Measurements from ENCODE around the gene PPM1L.
"Not testable (repeated sequence)": the region's sequence is repeated elsewhere in the genome, so short reads cannot be mapped to it uniquely, and the experiment has no call there.

The PPM1L gene

DNA sequence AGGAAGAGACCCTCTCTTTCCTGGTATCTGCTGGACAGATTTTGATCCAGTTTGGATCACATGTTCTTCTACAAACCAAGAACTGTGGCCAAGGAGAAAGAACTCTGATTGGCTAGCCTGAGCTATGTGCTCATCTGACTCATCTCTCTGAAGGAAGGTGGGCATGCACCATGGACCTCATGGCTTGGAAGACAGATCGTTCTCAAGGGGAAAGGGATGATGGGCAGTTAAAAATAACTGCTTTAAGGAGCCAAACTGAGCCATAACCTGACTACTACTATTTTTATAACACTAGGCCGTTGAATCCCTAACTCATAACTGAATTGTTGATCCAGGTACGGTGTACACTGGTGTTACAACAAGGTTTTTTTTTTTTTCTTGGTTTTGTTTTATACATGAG, 236.7 kb downstream of the PPM1L start:
- DNase-seq = no peak

DNA sequence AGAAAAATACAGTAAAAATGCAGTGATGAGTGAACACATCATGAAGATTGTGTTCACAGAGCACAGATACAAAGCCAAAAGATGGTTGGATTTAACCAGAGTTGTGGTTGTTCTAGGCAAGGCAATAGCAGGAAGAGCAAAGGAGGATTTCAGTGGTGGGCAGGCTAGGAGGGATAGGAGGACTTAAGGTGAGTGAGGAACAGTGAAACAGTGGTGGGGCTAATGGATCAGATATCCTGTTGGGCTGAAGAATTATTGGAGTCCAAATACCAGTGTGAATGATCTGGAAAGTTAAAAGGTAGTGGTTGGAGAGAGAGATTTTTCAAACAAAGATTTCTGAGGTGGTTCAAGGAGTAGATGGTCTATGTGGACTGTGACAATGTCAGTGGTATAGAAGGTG, 240.8 kb downstream of the PPM1L start:
- DNase-seq = no peak

DNA sequence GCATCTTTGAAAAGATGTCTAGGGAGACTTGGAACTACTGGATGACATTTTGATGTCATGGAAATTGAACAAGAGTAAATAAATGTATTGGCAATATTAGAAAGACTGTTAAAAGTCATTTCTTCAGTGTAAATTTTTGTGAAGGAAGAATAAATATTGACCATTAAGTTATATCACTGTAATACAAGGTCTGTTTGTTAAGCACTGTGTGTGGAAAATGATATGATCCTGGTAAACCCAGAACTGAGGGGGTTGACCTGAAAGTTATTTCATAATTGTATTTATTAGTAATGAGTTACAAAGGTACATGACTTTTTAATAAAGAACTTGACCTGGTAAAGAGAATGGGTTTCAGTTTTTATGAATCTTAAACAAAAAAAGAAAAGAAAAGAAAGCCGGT, 242.6 kb downstream of the PPM1L start:
- no peak for DNase-seq

DNA sequence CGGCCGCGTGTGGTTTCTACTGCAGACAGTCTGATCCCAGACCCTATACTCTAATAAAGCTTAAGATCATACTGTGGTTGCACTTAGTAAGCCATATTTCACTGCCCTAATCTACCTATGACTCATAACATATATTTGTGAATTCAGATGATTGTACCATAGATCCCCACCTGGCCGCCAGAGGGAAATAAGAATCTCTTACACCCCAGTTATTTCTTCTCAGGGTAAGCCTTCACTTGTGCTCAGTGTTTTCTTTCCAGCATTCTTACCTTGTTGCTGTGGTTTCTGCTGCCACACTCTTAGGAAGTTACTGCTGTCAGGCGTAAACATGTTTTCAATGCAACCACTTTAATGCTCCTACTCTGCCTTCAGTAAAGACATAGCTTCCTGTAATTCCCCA, 243.2 kb downstream of the PPM1L start:
- DNase-seq = no peak

DNA sequence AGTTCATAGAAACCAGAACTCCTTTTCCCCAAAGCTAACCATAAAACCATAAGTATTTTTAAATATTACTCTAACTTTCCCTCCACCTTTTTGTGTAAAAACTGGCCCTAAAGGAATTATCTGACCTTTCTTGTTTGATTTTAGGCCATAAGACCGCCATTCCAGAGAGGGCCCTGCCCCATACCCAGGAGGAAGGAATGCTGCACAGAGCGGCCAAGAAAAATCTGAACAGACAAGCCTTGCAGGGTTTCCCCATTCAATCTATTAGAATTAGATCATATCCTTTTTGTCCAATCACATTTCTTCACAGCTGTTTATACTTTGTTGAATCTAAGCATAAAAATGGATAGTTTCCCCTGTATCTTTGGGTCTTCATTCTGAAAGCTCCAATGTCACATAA, 252.1 kb downstream of the PPM1L start:
- no peak for DNase-seq

DNA sequence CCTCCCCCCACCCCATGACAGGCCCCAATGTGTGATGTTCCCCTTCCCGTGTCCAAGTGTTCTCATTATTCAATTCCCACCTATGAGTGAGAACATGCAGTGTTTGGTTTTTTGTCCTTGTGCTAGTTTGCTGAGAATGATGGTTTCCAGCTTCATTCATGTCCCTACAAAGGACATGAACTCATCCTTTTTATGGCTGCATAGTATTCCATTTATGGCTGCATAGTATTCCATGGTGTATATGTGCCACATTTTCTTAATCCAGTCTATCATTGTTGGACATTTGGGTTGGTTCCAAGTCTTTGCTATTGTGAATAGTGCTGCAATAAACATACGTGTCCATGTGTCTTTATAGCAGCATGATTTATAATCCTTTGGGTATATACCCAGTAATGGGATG, 254.1 kb downstream of the PPM1L start:
- DNase-seq = not testable (repeated sequence)

DNA sequence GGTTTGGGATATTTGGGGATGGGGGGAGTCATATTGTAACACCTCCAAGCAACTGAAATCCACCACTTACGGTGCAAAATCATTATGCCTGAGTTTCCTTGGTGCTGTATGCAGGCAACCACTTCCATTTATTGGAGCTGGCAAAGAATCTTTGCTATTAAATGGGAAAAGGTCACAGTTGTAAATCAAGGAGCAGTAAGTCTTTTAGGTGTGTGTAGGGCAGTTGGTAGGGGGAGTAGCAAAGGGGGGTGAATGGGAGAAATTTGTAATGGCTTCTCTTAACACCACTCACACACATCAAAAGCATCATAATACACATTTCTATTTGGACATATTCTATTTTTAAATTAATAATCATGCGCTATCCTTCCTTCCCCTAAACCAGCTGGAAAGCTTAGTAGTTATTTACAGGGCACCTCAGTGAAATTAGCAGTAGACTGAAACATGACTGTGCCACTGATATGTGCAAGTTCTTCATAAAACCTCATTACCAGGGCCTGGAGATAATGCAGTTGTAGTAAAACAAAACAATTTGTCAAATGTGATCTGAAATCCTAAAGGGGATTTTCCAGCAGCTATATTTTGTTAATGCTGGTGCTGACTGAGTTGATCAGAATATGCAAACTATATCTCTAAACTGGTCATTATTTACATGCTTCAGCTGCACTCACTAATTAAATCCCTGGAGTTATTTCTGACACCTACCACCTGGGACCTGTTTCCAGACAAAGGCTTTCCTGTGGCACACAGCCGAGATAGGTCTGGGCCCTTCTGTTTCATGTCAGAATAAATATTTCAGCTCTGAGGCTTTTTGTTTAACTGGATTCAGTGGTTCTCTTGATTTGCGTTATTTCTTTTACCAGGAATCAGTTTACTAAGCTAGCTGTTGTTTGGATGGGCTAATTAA, 259.1 kb downstream of the PPM1L start:
- DNase-seq = no peak

DNA sequence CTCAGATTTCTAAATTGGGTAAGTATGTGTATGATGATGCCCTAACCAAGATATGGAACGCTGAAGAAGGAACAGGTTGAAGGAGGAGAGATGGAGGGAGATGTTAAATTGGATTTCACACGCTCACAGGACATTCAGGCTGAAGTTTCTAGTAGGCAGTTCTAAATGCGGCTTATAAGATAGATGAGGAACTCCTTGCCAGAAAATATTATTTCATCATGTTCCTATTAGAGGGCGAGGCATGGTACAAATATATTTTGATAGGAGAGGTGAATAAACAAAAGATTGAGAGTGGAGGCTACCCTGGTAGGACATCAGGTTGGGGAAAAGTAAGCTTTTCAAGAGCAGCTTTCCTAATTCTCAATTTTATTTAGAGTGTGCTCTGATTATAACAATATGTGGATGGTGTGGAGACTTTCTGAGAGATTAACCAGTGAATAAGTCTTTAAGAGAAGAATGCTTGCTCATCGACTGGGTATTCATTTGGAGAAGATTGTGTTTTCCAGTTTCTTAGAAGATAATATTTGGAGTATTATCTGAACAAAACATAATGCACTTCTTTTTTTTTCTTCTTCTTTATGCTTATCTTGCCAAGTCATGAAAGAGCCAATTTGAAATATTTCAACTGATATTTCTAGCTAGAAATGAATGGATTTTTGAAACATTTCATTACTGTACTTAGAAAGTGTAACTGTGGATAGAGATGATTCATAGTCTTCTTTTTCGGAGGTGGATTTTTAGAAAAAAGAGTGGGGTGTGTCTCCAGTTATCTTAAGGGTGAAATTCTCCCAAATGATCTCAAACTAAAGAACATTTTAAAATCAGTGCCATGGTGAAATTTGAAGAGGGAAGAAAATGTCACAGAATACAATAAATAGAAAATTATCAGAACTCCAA, 260.6 kb downstream of the PPM1L start:
- no peak for DNase-seq

DNA sequence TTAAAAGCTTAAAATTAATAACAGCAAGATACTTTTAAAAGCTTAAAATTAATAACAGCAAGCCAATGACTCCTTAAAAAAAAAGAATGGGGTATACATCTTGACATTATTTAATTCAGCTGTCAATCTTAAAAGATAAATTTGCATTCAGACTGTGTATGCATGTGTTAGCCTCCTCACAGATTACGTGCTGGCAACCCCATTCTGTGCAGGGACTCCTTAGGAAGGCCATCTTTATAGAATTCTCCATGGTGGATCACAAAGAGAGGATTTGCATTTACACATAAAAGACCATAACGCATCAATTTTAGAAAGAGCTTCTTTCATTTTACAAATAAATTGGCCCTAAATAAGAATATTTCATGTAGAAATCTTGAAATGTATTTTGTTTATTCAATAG, 261.9 kb downstream of the PPM1L start:
- DNase-seq = no peak

DNA sequence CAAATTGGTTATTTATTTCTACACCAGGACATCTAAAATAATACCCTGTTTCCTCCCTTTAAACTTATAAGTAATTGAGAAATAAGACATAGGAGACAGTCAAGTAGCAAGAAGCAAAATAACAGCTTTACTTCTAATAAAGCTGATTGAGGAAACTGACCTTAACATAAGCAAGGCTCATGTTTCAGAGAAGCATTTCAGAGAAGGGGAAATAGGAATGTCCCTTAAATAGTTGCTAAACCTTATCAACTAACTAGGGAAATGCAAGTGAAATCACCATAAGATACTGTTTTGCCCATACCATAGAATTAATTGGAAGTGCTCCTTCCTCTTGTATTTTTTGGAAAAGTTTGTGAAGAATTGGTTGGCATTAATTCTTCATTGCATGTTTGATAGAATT, 264.2 kb downstream of the PPM1L start:
- DNase-seq = no peak

DNA sequence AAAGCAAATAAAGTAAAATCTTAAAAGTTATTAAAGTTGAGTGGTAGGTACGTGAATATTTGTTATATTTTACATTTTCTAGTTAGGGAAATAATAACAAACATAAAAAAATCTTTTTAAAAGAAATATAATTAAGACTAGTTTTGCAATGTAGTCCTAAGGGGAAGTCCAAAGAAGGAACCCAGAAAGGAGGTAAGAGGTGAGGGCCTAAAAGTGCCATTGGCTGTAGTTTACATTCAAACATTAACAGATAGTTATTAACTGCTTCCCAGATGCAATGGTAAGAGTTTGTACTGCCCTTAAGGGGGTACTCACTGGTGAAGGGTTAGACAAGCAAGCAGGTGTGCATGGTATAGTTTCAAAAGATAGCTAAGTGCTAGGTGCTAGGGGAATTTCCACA, 269.9 kb downstream of the PPM1L start:
- DNase-seq = no peak

DNA sequence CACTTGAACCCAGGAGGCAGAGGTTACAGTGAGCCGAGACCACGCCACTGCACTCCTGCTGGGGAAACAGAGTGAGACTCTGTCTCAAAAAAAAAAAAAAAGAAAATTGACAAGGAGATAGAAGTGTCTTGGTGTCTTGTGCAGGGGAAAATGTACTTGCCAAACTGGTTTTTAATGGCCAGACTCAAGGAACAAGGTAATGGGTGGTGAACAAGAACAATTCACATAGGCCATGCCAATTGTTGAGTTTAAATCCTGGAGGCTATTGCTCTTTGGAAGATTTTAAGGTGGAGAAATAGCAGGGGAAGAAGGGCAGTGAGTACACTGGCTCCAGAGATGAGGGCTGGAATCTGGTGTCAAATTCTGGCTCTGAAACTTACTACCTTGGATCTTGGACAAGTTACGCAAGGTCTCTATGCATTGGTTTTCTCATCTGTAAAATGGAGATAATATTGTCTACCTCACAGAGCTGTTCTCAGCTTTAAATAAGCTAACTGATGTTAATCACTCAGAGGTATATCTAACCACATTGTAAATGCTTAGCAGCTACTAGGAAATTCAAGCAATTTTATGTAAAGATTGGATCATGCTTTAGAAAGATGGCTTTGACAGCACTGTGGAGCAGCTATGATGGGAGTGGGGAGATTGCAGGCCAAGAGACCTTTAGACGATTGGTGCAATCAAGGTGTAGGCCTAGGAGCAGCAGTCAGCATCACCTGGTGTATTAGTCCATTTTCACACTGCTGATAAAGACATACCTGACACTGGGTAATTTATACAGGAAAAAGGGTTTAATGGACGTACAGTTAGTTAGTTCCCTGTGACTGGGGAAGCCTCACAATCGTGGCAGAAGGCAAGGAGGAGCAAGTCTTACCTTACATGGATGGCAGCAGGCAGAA, 270.8 kb downstream of the PPM1L start:
- no peak for DNase-seq

DNA sequence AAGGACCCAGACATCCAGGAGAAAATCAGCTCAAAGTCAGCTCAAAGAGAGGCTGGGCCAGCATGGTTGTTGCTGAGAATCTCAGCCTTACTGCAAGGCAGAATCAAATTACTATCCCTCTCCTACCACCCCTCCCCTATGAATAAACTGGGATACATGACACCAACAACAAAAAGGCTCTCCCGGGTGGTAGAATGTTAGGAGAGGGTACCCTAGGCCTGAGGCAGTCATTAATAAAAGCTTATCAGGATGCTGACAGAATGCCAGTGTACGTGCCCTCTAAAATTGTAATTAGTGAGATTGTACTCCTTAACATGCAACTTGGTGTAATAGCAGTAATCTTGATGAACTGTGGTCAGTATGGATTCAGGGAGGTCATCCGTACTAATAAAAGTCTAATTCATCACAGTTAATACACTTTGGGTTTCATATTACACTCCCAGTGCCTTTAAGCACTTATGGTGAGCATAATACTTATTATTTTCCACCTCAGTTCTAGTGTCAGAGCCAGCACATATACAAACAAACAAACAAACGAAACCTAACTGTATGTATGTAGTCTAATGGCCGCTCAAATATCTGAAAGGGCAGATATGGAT, 272.6 kb downstream of the PPM1L start:
- DNase-seq = no peak

DNA sequence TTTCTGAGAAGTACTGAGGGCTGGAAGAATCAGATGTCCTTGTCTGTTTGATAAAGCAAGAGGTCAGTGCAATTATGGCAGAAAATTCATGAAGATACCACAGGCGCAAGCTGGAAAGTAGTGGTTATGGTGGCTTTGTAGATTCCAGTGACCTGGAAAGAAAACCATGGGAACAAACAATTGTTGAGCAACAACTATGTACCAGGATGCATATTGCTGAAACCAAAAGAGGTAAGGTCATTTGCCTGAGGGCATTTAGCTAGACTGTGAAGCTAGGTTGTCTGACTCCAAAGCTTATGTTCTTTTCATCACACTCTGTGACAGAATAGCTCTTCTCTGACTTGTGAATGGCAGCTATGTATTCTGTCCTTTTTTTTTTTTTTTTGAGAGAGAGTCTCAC, 275.1 kb downstream of the PPM1L start:
- no peak for DNase-seq

DNA sequence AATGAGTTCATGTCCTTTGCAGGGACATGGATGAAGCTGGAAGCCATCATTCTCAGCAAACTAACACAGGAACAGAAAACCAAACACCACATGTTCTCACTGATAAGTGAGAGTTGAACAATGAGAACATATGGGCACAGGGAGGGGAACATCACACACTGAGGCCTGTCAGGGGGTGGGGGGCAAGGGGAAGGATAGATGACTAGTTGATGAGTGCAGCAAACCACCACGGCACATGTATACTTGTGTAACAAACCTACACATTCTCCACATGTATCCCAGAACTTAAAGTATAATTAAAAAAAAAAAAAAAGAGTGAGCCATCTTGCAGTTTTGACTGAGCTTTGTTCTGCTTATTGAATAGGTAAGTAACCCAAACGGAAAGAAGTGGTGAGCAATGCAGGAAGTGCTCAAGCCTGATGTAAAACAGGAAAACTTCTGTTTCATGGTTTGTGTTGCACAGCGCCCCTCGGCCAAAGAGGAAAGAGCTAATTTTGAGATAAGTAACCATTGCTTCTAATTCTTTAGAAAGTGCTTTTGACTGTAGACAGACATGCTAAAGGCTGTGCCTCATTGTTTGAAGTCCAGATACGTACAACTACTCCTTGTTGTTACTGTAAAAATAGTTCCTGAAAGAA, 279.0 kb downstream of the PPM1L start:
- not testable (repeated sequence) for DNase-seq

DNA sequence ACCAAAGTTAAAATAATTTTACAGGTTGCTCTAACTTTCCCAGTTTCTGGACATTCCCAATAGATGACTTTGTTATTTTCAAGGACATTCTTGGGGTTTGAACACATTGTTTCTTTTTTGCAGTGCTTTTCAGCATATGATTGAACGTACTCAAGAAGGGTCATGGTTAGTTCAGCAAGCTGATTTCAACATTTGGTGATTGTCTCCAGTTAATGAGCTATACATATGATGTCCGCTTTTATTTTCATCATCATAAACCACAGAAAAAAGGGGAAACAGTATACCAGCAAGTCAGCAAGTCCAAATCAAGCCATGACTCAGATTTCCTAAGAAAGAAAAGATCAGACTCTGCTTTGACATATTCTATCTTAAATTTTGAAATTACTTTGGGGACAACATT, 279.7 kb downstream of the PPM1L start:
- DNase-seq = no peak

DNA sequence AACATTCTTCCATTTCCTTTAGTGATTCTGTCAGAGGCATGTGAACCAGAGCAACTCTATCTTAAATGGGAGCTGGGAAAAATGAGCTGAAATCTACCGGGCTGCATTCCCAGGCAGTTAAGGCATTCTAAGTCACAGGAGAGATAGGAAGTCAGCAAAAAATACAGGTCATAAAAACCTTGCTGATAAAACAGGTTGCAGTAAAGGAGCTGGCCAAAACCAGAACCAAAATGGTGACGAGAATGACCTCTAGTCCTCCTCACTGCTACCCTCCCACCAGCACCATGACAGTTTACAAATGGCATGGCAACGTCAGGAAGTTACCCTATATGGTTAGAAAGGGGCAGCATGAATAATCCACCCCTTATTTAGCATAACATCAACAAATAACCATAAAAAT, 282.7 kb downstream of the PPM1L start:
- DNase-seq = no peak

DNA sequence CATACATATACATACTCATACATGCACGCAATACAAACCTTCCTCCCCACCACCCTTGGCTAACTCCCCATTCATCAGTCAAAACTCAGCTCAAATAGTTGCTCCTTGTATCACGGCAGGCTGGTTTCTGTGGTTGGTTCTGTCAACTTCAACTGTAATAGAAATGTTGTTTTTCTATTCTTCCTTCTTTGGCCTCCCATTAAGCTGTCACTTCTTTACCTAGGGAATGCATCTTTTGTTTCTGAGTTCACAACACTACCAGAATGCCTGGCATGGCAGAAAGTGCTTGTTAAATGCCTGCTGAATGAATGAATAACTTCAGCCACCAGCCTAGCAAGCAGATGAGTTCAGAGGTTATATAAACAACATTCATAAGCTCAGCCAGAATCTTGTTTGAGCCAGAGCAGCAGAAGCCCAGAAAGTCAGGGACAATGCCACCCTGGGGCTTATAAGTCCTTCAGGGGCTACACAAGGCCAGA, 286.0 kb downstream of the PPM1L start:
- DNase-seq = no peak

DNA sequence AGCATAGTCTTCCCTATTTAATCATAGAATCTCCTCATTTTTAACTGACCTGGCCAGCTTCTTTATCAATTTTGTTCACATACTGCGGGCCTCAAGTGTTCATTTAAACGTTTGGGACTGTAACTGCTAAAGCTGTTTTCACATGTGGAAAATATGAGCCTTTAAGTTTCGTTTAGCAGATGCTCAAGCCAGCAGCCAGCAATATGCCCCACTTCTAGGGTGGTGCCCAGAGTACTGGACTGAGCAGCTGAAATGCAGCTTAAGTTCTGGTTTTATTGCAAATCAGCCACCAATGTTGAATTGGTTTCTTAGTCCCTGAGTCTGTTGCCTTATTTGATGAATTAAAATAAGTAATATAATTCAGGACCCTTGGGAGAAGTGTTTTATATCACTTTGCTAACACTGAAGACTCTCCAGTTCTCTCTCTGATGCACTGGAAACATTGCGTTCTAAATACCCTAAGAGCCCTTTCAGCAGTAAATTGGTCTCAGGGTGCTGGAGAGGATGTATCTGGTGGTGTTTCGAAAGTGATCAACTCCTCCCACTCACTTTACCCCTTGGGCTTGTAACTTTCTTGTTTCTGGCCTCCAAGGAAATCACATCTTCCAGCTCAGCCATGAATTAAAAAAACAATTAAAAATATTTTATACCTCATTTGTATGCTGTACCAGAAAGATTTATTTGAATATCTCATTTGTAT, 287.5 kb downstream of the PPM1L start:
- DNase-seq = no peak

DNA sequence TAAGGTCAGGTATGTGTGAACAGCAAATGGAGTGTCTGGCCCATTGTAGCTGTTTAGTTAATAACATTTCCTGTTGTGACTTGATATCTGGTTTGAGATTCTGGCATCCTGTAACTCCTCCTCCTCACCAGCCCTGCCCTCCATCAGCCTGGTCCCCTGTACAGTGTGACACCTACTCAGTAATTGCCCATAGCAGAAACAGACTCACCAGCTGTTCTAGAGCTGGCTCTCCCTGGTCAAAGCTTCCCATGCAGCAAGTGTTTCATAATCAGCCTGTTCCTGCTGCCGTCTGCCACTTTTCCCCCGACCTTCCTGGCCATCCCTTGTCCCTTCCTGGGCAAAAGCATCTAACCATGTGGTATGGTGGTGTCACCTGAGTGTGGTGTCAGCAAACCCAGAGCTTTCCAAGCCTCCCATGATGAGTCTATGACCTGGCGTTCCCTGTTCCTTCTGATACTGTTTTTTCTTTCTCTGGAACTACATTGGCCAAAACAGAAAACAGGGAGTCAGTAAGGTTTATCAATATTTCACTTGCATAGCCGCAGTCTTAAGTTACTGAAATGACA, 293.7 kb downstream of the PPM1L start:
- DNase-seq = no peak

DNA sequence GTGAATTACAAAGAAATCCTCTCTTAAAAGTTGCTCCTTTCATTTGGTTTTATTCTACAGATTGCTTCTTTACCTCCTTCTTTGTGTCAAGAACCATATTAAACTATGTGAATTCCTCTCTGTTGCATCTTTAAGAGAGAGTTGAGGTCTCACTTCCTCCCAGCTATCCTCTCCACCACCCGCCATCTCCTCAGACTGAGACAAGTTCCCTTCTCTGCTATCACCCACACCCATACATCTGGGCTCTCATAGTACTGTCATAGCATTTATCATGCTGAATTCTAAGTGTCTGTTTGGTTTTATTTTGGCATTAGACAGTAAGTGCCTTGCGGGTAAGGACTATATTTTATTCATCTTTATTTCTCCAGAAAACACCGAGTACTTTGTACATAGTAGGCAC, 294.9 kb downstream of the PPM1L start:
- DNase-seq = no peak

All from DMS 273 treated with DMSO at 0.1 percent for 48 hours (cell line).